NCI-H1436 (cell line): ENCODE results near the gene URB1.
"Not testable (repeated sequence)": the region's sequence is repeated elsewhere in the genome, so short reads cannot be mapped to it uniquely, and the experiment has no call there.

Source experiments
- DNase-seq: peaks from one replicate; lab custom pipeline; 2025; lab: John Stamatoyannopoulos, UW

The URB1 gene, protein sequence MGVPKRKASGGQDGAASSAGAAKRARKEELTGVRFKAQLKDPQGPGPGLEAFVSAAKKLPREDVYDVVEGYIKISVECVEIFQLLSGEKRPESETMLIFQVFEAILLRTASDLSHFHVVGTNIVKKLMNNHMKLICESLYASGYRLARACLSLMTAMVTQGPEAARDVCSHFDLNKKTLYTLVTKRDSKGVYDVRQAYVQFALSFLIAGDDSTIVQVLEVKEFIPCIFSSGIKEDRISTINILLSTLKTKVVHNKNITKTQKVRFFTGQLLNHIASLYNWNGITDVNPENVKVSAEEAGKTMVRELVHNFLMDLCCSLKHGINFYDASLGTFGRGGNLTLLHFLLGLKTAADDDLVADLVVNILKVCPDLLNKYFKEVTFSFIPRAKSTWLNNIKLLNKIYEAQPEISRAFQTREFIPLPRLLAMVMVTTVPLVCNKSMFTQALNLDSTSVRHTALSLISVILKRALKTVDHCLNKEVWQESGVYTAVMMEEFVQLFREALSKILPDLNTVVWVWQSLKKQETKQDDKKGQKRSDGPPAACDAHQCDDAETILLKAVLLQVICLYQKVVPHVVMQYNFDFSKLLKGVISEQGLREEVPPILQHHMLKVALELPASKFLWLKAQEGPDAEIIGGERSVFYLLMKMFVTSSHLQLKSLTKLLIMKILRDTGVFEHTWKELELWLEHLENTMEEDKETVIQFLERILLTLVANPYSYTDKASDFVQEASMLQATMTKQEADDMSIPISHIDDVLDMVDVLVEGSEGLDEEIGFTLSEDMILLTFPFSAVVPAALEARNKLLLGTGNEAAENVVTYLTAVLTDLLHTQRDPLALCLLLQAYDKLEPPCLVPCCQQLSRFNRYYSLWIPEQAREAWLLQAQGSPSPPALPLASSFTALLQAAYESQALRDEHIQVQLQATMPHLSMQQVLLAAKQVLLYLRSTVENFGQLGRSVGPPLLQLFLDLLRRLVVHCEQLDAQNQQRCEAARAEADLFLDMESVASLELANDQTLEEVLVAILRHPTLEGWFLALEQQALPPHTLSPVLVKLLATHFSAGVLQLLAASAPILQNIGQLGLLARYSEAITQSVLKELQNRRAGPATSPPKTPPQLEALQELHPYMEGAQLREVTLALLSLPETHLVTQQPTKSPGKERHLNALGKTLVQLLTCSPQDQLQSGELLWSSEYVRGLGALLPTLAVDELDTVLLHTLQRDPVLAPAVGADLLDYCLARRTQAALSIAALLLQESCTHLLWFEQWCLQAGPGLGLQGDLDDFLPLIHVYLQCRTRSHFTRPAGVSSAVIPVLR (N-terminal part only)

DNA sequence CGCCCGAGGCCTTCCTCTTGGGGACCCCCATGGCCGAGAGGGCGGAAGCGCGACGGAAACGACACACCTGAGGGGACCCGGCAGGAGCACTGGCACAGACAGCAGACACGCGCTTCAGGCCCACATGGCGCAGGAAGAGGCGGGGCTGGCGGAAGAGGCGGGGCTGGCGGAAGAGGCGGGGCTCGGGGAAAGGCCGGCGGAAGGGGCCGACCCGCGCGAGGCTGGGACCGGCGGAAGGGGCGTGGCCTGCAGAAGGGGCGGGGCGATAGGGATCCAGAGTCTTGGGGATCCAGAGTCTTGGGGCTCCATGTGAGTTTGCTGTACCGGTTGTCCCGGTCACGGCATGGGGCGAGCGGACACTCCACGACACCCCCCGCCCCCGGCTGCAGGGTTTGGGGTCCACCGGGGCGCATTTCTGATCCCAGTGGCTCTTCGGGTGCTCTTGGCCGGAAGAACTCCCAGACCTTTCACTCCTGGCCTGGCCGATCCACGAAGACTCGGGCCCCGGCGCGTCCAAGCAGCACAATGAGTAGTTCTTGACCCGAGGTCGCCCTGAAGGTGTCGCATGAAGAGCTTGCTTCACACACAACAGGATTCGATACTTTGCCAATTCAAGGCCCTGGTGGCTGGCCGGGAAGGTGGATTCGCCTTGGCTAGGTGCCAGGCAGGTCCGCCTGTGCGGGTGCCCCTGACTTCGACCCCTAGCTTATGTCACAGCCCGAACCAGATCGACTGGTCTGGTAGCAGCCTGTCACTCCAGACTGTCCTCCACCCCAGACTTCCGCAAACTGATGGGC is at the start of gene URB1:
Gene URB1, minus strand, starts transcription at position 133 of the 797 bp plus-strand sequence. Its CDS starts 102 bp downstream, at position 31.
- peak; percentile 78 for DNase-seq

DNA sequence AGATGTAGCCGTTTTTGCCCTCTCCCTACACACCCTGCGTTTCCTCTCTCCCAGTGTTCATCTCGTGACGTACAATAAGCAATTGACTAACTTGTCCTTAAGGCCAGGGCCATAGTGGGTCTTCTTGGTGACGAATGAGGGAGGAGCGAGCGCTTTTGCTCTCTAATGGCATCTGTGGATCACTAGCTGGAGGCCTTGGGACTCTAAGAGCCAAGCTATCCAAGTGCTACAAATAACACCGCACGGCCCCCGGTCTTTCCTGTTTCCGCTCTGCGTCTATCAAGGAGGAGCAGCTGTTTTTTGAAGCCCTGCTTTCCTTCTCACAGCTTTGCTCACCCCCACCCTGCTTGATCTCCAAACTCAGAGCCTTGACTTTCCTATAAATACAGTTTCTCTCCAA is 44.9 kb upstream of the URB1 start:
- DNase-seq = no peak

DNA sequence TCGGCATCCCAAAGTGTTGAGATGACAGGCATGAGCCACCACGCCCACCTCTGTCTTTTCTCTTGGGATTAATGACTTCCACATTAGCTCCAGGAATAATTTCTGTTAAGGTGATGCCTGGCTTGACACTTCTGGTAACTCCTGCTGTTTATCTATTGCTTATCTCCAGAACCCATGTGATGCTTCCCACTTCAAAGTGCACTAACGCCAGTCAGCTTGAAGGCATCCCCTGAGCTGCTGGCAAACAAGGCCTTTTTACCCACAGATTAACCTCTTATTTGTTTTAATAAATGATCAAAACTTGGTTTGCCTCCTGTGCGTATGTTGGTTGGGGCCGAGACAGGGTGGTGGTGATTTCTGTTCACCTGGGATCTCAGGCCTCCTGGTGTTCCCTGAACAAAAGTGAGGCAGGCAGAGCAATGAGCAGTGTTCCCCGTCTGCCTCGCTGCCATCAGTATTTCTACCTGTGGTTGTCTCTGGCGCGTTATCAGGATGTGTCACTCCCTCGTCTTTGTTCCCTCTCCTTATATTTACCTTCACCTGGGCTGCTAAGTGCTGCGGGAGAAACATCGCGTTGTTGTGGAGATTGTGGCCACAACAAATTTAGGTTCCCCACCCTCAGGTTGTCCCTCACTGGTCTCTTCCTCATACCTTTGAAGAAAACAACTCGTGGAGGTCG is 40.3 kb upstream of the URB1 start:
- DNase-seq = not testable (repeated sequence)

DNA sequence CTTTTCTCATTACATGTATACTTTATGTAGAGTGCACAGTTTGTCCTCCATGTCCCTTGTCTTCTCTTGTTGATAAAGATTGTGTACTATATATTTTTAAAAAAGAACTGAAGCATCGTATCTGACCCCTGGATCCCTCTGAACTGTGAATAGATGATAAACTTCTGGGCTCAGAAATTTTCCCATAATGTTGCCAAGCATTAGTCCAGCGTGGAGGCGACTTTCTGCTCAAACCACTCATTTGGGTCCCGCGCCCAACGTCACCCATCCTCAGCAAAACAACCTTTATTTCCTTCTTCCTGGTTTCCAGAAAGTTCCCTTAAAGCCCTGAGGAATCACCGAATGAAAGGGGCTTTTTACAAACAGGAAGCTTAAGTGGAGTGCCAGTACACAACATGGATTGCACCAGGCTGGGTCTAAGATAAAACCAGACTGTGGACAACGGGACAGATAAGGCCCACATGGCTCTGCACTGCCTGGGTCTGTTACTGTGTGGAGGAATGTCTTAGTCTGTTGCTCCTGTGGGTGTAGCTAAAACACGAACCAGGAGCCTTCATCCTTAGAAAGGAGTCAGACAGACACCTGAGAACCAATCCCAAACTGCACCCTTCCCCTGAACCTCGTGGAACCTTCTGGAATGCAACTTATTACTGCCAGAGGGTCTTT is 35.3 kb upstream of the URB1 start:
- no peak for DNase-seq

DNA sequence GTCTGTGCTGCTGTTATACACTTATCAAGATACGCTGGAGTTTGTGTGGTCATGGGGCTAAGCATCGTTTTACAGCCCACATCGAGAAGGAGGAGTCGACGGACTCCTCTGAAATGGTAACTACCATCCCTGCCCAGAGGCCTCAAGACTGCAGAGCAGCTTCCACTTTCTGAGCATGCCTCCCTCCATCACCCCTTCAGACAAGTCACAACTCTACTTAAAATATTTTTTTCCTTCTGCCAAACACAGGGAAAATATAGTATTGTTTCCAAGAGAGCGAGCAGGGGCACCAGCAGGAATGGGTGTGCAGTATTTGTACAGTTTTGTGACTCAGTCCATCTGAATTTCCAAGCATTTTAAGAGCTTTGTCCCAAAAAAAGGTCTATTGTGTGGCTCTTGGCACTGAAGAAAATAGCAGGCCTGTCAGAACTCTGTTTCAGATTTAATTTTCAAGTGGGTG is 33.8 kb upstream of the URB1 start:
- DNase-seq = no peak

DNA sequence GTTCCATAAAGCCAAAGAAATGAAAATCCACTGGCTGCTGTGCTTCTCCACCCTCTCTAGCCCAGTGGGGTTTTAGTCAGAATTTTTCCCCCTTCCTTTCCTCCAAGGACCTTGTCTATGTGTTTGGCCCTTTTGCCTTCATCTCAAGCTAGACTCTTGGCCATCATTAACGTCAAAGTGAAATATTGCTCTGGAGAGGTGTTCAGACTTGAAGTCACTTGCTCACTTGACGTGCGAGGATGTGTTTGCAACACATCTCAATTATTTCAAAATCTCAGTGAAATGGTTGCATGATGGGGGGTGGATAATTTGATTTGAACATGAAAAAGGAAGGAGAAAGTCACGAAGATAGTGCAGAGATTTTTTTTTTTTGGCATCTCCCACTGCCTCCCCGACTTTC is 33.3 kb upstream of the URB1 start:
- DNase-seq = no peak

DNA sequence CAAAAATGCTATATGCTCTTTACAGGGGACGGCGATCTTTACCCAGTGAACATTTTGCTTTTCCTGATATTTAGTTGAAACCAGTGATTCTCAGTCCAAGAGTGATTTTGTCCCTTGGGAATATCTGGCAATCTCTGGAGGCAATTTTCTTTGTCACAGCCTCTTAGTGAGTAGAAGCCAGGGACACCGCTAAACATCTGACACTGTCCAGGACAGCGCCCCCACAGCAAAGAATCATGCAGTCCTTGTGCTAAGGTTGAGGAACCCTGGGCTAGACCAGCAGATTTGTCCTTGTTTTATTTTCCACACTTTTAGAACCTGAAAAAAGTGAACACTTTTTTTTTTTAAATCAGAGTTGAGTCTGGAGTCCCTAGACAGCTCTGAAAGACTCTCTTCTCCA is 32.8 kb upstream of the URB1 start:
- DNase-seq = no peak

DNA sequence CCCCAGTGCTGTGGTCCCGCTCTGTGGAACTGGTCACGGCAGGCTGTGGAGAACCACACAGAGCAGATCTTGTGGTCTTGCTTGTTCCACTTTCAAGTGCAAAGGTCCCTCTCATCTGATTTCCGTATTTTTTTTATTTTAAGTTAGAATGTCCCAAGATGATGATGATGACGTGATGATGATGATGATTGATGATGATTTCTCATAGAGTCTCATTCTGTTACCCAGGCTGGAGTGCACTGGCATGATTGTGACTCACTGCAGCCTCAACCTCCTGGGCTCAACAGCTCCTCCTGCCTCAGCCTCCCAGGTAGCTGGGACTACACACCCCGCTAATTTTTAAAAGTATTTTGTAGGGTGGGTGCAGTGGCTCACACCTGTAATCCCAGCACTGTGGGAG is 31.9 kb upstream of the URB1 start:
- no peak for DNase-seq

DNA sequence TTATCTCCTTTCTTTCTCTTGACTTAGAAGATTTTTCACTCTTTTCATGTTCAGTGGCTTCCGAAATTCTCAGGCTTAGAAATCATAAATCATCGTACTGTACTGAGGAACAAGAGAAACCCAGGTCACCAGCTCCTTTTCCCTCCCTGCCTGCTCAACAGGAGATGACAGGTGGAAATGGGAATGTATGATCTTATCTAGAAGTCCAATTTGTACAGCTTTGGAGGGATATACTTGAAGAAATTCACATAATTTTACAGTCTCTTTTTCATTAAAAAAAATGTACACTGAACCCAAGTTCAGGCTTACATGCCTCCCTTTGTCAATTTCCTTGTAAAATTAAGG is 31.4 kb upstream of the URB1 start:
- DNase-seq = no peak

DNA sequence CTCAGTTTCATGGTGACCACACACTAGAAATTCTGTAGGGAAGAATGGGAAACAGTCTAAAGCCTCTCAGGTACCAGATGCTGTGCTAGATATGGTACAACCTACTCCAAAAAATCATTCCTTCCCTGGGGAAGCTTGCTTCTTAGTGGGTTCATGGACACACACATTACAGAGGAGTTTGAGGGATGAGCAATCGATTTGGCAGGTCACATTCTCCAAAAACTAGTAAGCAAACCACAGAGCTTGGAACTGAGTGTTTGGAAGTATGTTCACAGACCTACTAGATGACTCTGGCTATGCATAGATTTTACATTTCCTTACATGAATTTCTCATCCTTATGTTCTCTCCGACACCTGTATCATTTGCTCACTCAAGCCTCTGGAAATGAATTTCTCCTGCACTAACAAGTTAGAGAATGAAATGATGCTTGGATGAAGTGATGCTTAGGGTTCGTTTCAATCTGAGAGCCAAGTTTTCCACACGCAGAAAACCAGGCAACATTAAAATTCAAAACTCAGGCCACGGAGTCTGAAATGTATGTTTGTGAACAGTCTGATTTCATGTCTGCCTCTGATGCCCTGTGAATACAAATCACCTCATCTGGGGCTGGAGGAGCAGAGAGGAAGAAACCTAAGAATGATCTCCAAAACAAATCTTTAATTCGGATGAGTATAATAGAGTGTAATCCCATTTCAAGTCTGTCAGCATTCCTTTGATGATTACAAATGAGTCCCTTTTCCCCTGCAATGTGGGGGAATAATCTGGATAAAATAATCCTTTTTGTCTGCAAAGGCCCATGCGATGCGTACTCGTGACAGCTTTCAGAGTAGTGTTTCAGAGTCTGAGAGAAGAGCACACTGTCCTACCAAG is 30.7 kb upstream of the URB1 start:
- no peak for DNase-seq

DNA sequence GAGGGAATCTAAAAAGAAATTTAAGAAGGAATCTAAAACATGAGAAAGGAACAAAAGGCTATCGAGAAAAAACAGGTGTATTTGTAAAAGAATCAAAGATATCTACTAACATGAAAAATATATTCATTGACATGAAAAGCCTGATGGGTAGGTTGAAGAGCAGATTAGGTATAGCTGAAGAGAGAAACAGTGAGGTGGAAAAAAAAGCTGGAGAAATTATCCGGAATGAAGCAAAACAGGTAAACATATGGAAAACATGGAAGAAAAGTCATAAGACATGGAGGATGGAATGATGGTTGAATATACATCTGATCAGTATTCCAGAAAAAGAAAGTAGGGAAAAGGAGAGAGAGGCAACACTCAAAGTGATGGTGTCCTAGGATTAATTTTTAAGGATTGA is 29.3 kb upstream of the URB1 start:
- DNase-seq = no peak

DNA sequence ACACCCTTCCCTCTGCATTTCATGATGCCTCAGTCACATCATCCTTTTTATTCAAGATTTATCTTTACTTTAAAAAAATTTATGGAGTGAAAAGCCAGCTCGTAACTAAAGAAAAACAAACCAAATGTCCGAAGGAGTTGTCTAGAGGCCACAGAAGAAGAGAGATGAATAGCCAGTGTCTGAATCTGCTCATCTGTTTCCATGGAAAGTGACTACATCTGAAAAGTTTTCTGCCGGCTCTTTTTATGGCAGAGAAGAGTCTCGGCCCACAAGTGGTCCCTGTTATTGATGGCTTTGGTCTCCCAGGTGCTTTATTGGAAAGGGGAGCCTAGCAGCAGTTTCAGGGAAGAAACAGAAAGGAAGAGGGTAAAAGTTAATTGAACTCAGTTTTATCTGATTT is 25.3 kb upstream of the URB1 start:
- no peak for DNase-seq

DNA sequence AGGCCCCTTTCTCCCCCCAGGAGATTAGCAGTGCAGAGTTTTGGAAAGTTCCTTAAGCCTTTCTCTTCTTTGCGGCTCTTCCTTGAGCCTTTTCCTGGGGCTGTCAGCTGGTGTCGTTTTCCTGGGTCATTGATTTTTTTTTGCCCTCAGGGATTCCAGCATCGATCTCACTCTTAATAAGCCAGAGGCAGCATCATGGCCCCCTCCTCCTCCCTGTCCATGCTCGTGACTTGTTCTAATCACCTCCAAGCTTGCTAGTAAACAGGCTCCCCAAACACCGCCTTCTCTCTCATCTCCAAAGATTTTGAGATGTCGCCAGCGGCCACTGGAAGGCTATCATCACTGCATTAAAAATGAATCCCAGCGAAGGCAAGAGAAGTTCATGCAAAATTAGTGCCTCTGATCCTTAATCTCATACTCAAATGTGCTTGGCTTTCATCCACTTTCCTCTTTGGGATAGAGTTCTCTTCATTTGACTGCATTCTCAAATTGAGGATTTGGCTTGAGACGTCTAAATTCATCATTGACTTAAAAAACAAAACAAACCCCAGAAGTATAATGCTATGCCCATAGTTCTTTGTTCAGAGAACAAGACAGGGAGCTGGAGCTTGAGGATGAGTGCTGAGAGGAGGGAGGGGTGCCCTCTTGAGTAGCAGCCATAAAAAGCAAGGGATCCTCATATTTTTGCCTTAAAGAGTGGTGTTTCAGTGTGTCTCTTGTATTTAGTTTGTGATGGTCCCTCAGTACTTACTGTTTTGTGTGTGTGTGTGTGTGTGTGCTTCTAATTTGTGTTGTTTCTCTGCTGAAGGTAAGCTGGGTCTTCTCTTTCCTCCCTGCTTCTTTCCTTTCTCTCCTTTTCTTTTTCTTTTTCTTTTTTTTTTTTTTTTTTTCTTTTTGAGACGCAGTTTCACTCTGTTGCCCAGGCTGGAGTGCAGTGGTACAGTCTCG is 22.9 kb upstream of the URB1 start:
- DNase-seq = no peak

DNA sequence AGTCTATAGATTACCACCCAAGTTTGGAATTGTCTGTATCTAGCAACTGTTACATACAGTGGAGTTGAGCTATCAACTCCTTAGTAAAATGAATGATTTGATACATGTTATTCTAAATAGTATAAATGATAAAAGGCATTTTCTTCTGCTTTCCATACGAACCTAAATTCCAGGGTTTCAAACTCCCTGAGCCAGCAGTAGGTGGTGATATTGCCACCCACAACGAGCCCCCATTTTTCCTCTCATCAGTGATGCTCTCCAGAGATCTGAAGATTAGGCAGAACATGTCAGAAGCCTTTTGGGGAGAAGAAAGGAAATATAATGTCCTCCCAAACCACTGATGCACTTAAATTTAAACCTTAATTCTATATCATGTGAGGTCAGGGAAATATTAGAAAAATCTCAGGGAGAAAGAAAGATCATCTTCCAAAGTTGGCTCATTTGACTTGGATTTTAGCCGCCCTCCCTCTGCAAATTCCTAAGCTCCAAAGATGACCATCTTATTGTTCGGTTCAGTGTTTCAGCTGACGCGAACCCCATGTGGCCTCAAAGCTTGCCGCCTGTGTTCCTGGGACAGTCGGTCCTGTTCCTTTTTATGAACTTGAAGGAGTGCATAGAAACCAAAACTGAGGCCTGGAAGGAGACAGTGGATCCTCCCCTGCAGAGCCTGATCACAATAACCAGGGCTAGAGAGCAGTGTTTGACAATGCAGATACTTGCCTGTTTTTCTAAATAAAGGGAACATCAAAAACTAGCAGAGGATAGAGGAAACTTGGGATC is 22.0 kb upstream of the URB1 start:
- DNase-seq = no peak

DNA sequence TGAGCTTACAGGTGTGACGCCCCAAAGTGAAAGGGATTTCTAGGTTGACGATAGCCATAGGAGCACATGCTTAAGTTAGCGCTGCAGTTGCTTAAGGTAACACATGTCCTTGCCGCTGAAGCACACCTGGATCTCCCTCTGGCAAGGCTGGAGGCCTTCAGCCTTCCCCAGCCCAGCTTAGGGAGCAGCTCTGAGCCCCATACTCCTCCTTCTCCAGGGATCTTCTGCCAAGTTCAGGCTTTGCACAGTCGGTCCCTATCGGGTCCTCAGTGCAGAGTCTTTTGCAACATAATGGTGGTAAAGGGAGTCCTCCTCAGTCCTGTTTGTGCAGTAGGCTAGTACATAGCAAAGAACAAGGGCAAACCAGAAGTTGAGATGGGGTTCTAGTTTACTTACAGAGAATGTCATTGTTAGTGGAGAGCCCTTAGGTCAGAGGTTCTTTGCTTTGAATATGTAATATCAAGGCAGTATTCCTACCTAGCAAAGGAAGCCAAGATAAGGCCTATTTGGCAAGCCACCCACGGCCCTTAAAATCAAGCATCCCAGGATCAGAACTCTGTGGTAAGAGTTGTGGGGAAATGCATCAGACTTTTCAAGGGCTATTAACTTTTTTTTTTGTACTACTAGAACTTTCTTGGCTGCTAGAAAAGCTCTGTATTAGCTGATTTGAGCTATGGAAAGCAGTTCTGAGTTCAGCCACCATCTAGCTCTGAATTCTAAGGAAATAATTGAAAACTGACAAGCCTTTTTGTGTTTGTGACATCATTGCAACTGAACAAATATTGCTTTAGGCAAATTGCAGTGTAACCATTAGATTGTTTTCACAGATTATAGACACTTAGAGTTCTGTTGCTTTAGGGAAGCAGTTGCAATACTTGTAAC is 21.1 kb upstream of the URB1 start:
- DNase-seq = no peak

DNA sequence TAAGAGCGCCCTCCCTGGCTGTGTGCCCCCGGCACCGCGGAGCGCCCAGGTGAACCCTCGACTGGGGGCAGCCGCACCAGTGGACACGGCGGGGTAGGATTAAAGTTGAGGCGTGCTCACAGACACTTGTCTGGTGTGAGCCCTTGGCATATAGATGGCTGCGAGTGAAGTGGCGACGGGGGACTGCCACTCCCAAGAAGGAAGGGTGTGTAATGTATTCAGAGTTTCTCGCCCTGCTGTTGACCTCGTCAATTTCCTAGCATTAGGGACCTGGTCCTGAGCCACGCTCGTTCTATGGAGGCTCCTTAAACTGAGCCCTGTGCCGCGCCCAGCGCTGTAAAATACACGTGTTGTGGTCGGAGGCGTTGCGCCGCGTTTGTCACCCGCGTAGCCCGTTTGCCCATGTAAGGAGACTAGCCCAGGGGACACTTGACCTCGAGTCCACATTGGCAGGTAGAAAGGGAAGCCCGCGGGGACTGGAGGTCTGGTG is 20.2 kb upstream of the URB1 start:
- DNase-seq = no peak
